LHCN-M2 (cell line): ENCODE results near the gene TSTD1. TPM values are rescaled to one million over a fixed set of nuclear protein-coding genes. Genes with fewer than 3 reads are reported as not detected.

Experiments
- DNase-seq: peaks from one replicate; pipeline ENCODE4 v3.0.0-alpha.2; 2012; ENCODE audit warnings: low read depth
- polyA plus RNA-seq: library from polyadenylated mRNA; unstranded; fragments of >200 nt; gene quantifications from one replicate; pipeline ENCODE4 v1.2.1, GENCODE V29; 2012; ENCODE audit warnings: missing spikeins
- total RNA-seq: library from RNA; depleted of rRNA; stranded (reverse); fragments of >200 nt; gene quantifications from 2 replicates; pipeline ENCODE4 v1.2.3, GENCODE V29; 2014; rRNA removed

The TSTD1 gene, protein sequence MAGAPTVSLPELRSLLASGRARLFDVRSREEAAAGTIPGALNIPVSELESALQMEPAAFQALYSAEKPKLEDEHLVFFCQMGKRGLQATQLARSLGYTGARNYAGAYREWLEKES
- total RNA-seq, result 14.7 and 27.3 TPM in 2 replicates
- polyA plus RNA-seq, result 23.0 TPM

DNA sequence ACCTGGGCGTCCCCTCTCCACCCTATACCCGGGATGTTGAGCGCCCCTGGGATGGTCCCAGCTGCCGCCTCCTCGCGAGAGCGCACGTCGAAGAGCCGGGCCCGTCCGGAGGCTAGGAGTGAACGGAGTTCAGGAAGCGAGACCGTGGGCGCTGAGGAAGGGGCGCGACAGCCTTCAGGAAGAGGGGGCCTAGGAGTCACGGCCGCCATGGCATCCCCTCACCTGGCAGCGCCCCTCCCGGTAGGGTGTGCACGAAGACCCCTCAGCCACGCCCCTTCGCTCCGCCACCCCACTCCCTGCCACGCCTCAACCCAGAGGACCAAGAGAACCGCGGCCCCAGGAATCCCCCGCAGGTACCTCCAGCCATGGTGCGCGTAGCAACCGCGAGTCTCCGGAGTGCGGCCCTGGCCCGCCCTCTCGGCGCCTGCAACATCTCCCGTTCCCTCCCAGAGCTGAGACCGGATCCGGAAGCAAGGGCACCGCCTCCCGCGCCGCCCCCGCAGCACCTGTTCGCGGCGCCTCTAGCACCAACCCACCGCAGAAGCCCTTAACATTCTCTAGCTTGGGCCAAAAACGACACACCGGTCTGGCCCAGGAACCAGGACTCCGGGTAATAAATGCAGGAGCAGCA, at the start of gene TSTD1:
TSTD1 (minus strand) TSS at position 442 of the 631 bp plus-strand sequence; CDS start at position 367, 75 bp downstream.
- peak; percentile 51 for DNase-seq

GRCh38 chr1:161086457-161086856, 47.7 kb upstream of the TSTD1 start:
- no peak for DNase-seq

DNA sequence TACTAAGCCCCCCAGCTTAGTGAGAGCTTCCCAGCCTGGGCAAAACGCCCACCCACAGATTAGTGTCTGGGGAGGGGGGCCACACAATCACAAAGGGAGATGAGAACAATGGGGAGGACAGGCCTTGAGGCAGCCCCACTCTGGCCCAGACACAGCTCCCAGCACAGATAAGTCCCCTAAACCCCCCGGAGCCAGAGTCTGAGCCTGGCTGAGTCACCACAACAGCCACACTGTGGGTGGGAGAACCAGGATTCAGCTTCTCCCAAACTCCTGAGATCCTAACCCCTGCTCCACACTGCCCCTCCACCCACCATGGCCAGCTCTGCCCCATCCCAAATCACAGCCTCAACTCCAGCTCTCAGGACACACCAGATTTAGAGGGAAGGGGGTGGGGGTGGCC, 46.4 kb upstream of the TSTD1 start:
- peak; percentile 33 for DNase-seq

DNA sequence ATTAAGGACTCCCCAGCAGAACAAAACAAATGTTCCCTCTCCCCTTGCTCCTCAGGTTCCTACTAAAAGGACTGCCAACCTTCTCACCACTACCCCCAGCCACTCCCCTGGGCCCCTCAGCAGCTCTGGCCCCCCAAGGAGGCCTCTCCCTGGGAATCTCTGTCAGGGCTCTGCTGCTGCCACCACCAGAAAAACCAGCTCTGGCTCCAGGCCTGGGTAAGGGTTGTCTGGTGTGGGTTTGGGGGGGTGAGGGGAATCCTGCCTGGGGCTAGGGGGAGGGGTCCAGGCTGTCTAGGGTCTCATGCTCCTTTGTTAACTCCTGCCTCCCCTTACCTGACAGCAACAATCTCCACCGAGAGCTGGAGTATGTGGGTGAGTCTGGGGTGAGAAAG, 45.8 kb upstream of the TSTD1 start:
- no peak for DNase-seq

DNA sequence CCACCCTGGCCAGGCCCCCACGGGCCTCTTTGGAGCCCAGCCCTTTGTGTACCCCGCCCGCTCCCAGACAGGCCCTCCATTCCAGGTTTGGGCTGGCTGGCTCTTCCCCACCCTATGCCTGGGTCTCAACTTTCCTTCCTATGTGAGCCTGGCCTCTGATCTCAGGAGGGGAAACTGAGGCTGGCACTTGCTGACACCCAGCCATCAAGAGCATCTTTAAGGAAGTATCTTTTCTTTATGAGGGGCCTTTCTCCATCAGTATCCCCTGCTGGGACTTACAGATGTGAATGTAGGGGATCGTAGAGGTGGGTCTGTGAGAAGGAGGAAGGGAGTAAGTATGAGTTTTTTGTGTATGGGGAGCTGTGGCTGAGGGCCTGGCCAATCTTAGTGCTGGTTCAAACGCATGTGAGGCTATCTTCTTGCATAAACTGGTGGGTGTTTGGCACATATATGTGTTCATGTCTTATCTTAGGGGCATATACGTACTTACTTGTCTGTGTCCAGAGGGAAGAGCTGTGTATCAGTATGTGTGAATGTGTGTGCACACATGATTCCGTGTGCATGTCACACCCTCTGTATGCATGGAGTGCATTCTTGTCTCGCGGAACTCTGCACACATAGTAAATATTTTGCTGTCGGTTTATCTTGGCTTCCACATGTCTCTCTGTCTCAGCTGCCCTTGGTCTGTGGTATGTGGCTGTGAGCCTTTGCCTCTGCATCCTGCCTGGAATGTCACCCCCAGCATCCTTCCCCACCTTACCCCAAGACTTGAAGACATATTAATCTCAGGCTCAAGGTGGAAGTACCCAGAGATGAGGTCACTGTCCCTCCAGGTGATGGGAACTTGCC, 45.2 kb upstream of the TSTD1 start:
- no peak for DNase-seq

DNA sequence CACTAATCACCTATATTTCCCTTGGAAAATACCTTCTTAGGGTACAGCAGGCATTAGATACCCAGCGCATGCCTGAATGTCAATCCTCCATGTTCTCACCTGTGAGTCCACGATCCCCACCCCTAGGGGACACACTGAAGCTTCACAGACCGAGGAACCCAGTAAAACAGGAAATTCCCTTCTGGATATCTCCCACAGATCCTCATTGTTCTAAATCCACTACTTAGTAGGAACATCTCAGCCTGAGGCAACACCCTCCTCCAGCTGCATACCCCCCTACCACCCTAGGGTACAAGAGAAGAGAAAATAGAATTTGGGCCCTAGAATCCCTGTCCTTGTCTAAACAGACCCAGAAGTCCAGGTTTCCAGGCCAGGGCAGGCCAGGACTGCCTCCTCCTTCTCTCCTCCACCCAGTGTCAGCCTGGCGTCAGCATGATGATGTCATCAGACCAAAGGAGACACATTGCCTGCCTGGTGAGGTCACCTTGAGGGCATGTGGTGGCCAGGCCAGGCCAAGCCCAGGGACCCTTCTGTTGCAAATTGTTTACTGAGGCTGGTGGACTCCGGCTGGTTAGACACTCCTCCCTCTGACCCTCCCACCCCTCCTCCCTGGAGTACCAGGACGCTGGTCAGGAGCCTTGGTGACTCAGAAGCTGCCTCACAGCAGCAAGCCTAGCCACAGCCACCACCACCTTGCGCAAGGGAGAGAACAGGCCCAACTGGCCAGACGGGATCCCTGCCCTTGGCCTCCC, 44.4 kb upstream of the TSTD1 start:
- DNase-seq, result peak; percentile 94

DNA sequence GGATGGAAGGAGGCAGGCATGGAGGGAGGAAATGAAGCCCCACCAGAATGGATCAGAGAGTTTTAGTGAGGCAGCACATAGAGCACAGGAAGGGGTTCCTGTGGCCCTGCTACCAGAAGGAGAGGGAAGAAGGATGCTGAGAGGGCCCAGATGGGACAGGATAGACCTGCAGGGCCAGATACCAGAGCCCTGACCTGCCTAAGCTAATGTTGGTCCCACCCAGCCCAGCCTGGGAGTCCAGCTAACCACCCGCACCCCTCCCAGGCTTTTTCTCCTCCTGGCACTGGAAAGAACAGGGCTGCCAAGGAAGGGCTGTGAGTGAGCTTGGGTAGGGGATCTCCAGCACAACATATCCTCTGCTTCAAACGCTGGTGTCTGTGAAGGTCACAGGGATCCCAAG, 43.7 kb upstream of the TSTD1 start:
- DNase-seq, result no peak

DNA sequence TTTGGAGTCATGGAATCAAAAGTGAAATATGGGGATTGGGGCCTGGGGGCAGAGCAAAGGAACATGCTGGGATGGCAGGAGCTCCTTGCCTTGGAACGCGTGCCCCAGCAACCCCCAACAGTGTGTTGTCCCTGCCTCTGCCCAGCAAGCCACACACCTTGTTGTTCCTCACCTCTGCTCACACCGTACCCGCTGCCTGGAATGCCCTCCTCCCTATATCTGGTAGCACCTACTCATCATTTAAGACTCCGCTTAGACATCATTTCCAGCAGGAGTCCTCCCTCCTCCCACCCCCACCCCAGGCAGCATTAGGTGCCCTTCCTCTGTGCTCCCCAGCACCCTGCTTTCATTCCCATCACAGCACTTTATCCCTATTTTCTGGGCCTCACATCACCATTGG, 42.8 kb upstream of the TSTD1 start:
- no peak for DNase-seq

GRCh38 chr1:161080441-161081405, 42.0 kb upstream of the TSTD1 start:
- no peak for DNase-seq

- DNase-seq, result no peak
Measured at GRCh38 chr1:161079436-161080110, 40.8 kb upstream of the TSTD1 start.

GRCh38 chr1:161077426-161077825, 38.7 kb upstream of the TSTD1 start:
- DNase-seq, result no peak

GRCh38 chr1:161076410-161076809, 37.6 kb upstream of the TSTD1 start:
- DNase-seq, result no peak

DNA sequence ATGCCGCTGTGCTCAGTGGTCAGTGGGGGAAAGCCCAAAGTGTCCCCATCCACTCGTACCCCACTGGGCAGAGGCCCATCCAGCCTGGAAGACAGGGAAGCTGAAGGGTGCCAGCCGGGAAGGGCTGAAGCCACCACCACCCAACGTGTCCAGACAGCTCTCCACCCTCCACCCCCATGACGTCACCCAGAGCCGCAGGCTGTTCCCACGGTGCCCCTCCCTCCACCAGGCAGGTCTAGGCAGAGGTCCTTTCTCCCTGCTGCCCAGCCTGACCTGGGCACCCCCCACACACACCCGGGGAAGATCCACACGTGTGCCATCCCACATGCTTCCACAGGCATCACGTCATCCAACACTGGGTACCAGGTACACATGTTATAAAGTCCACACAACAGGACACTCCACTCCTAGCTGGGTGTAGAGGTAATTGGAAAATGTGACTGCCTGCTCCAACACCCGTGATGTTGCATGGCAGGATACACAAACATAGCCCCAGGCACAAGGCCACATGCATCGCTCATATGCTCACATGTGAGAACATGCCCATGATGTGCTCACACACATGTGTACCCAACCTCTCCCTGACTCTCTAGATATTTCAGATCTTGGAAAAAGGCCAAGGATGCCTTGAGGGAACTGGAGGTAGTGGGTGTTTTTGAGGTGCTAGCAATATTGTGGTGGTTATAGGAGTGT, 36.1 kb upstream of the TSTD1 start:
- DNase-seq, result no peak

DNA sequence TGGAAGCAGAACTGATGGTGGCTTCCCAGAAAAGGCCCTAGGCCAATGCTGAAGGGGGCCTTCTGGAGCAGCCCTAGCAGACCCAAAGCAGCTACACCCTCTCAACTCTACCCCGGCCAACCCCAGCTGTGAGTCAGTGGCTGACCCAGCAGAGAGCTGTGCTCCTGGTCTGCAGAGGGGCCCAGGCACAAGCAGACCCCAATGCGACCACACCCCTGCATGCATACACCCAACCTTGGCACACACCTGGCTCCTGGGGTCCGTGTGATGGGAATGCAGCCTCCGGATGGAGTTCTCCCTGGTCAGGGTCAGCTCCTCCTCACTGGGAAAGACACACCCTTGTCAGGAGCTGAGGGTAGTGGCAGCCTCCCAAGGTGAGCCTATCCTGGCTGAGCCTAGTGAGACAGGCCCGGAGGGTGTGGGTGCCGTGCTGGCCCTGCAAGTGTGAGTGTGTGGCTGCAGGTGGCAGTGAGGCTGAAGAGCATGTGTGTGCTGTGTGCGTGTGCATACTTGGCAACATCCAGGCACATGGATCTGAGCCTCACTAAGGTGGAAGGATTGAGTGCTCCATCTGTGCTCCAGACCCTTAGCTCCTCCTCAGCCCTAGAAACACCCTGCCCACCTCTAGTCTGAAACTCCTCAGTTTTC, 34.8 kb upstream of the TSTD1 start:
- DNase-seq, result no peak

- no peak for DNase-seq
Measured at GRCh38 chr1:161072751-161073449, 34.1 kb upstream of the TSTD1 start.

DNA sequence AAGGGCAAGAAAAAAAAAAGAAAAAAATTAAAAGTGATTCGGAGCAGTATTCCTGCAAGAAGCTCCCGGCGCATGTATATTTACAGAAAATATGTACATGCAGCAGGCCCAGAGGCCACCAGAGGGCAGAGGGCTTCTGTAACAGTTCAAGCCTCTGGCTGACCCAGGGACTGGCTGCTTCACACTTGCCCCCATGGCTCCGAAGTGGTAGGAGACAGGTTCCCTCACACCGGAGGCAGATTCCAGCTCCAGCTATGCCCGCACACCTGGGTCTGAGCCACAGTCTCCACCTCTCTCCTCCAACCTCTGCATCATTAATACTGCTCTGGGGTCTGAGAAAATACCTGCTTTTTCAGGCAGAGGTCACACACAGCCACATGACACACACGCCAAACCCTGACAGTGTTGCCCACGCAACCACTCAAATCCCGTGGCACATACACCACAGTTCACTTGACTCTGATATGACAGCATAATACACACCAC, 33.2 kb upstream of the TSTD1 start:
- peak; percentile 44 for DNase-seq

DNA sequence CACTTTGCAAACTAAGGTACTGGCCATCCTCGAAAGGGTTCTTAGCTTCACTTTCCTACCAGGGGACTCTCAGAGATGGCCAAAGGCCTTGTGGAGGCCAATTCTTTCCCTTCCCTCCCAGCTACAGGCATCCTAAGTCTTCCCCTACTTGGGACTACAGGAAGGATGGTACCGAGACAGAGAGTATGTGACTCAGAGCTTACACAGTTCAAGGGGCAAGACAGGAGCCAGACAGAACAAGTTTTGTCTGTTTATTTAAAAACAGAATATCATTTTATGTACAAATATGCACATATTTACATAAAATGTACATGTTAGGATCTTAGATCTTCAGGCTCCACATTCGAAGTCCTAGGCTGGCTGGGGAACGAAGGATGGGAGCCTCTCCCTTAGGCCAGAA, 32.0 kb upstream of the TSTD1 start:
- DNase-seq, result no peak

- DNase-seq, result no peak
Measured at GRCh38 chr1:161069731-161070270, 31.0 kb upstream of the TSTD1 start, which contains the start of gene ARHGAP30. Gene ARHGAP30, minus strand, starts transcription at chr1:161069891. Its CDS starts 267 bp downstream, at chr1:161069624.
